Progenitor cell of endocrine pancreas (in vitro differentiated cells): ENCODE data around the gene KIF5B. TPM values are rescaled to one million over a fixed set of nuclear protein-coding genes. Genes with fewer than 3 reads are reported as not detected.

Experiments
- DNase-seq: peaks from one replicate; pipeline ENCODE4 v3.0.0; 2021; ENCODE audit warnings: low spot score; ENCODE audit not compliant: unreplicated experiment
- H3K27ac Mint-ChIP-seq: 2 replicates; pipeline ENCODE4 v1.8.0; 2021; ENCODE audit warnings: mild to moderate bottlenecking, moderate library complexity, mixed read lengths
- H3K27me3 Mint-ChIP-seq: 2 replicates; pipeline ENCODE4 v1.8.0; 2021; ENCODE audit warnings: mixed read lengths
- H3K36me3 Mint-ChIP-seq: 2 replicates; pipeline ENCODE4 v1.8.0; 2022; ENCODE audit warnings: mixed read lengths; ENCODE audit not compliant: insufficient read depth
- H3K4me1 Mint-ChIP-seq: 2 replicates; pipeline ENCODE4 v1.8.0; 2021; ENCODE audit warnings: low read depth, mixed read lengths
- H3K4me3 Mint-ChIP-seq: 2 replicates; pipeline ENCODE4 v1.8.0; 2021; ENCODE audit warnings: low read depth, mild to moderate bottlenecking, moderate library complexity, mixed read lengths
- H3K9me3 Mint-ChIP-seq: 2 replicates; pipeline ENCODE4 v1.8.0; 2021; ENCODE audit warnings: low read depth, mixed read lengths
- total RNA-seq: library from RNA; stranded (reverse); gene quantifications from 2 replicates; pipeline ENCODE4 v1.2.1, GENCODE V29; 2021
- TF ChIP-seq, protein P1 (sequence below): fragments of 200-600 bp; sonication (generic); IDR thresholded peaks from one replicate; pipeline ENCODE4 v1.5.0; 2021; ENCODE audit warnings: antibody characterized with exemption, mild to moderate bottlenecking; ENCODE audit not compliant: unreplicated experiment

Gene KIF5B
- total RNA-seq, 1 donor from 2014 or later, result 111 TPM

GRCh38 chr10:32065856-32066255, 9.6 kb upstream of the KIF5B start:
- H3K4me1 Mint-ChIP-seq, result peaks cover under 1% of the 10 kb centered on the region
- TF ChIP-seq, protein P1, sequence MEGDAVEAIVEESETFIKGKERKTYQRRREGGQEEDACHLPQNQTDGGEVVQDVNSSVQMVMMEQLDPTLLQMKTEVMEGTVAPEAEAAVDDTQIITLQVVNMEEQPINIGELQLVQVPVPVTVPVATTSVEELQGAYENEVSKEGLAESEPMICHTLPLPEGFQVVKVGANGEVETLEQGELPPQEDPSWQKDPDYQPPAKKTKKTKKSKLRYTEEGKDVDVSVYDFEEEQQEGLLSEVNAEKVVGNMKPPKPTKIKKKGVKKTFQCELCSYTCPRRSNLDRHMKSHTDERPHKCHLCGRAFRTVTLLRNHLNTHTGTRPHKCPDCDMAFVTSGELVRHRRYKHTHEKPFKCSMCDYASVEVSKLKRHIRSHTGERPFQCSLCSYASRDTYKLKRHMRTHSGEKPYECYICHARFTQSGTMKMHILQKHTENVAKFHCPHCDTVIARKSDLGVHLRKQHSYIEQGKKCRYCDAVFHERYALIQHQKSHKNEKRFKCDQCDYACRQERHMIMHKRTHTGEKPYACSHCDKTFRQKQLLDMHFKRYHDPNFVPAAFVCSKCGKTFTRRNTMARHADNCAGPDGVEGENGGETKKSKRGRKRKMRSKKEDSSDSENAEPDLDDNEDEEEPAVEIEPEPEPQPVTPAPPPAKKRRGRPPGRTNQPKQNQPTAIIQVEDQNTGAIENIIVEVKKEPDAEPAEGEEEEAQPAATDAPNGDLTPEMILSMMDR, result no peak
- no peak overlapping the region for H3K4me3 Mint-ChIP-seq
- no peak for DNase-seq
- H3K27ac Mint-ChIP-seq, result no peak overlapping the region
- H3K36me3 Mint-ChIP-seq, result no peaks in the 10 kb centered on the region
- no peaks in the 10 kb centered on the region for H3K27me3 Mint-ChIP-seq
- H3K9me3 Mint-ChIP-seq, result no peaks in the 10 kb centered on the region

- H3K4me1 Mint-ChIP-seq, result peaks cover 28% of the 10 kb centered on the region
- H3K4me3 Mint-ChIP-seq, result no peak overlapping the region
- no peaks in the 10 kb centered on the region for H3K9me3 Mint-ChIP-seq
- no peaks in the 10 kb centered on the region for H3K36me3 Mint-ChIP-seq
- no peak overlapping the region for H3K27ac Mint-ChIP-seq
- H3K27me3 Mint-ChIP-seq, result no peaks in the 10 kb centered on the region
- DNase-seq, result no peak
- TF ChIP-seq, protein P1, result no peak
Measured at GRCh38 chr10:32061440-32061839, 5.2 kb upstream of the KIF5B start.

GRCh38 chr10:32060347-32060746, 4.1 kb upstream of the KIF5B start:
- no peak for DNase-seq
- Mint-ChIP-seq H3K27ac (no peak overlapping the region), H3K4me1 (peaks cover 28% of the 10 kb centered on the region), H3K27me3 (no peaks in the 10 kb centered on the region), H3K36me3 (no peaks in the 10 kb centered on the region), H3K4me3 (no peak overlapping the region), H3K9me3 (no peaks in the 10 kb centered on the region)
- TF ChIP-seq, protein P1, result no peak

DNA sequence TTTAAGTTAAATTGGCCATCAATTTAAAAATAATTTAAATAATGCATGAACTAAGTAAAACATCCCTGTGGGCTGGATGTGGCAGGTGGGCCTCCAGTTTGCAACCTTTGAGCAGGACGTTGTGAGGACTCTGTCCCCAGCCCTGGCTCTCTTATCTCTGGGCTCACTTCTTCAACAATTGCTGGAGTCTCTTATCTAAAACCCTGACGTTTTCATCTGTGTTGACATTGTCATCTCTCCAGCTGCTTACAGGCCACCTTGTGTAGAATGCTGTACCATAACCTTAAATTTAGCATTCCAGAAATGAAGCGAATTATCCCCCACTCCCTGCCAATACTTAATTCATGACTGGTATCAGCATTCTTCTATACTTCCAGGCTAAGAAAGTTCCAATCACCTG, 3.2 kb upstream of the KIF5B start:
- no peak for DNase-seq
- H3K9me3 Mint-ChIP-seq, result no peaks in the 10 kb centered on the region
- H3K4me3 Mint-ChIP-seq, result no peak overlapping the region
- peaks cover 29% of the 10 kb centered on the region for H3K4me1 Mint-ChIP-seq
- H3K27ac Mint-ChIP-seq, result no peak overlapping the region
- H3K36me3 Mint-ChIP-seq, result no peaks in the 10 kb centered on the region
- TF ChIP-seq, protein P1, result no peak
- no peaks in the 10 kb centered on the region for H3K27me3 Mint-ChIP-seq

- no peaks in the 10 kb centered on the region for H3K9me3 Mint-ChIP-seq
- H3K27me3 Mint-ChIP-seq, result no peaks in the 10 kb centered on the region
- H3K27ac Mint-ChIP-seq, result peak overlapping the region; percentile 99
- DNase-seq, result no peak
- peak overlapping the region; percentile 99 for H3K4me3 Mint-ChIP-seq
- H3K36me3 Mint-ChIP-seq, result no peaks in the 10 kb centered on the region
- peaks cover 45% of the 10 kb centered on the region for H3K4me1 Mint-ChIP-seq
- TF ChIP-seq, protein P1, result no peak
Measured at GRCh38 chr10:32057036-32057372, 779 bp upstream of the KIF5B start.
